T47D (cell line): ENCODE data around the gene CDYL2.
"Not testable (repeated sequence)": the region's sequence is repeated elsewhere in the genome, so short reads cannot be mapped to it uniquely, and the experiment has no call there.

Experiments
- DNase-seq, 2 experiments: peaks; one replicate each; pipeline versions ENCODE4 v3.0.0 to v3.0.0-alpha.2; 2011 to 2012; ENCODE audit warnings: low read depth in 1 of 2, low spot score in 1 of 2
- JUND ChIP-seq: IDR thresholded peaks from 2 replicates; pipeline ENCODE4 v1.6.1; 2012; ENCODE audit warnings: low read depth
- in situ Hi-C: cut with HindIII; loops from 2 replicates; pipeline ENCODE4 v1.10.0; 2016; ENCODE audit warnings: low sequenced_read_pairs, low pct_unique_long_range_greater_than_20kb

The CDYL2 gene

GRCh38 chr16:80667251-80667560 is 137.2 kb downstream of the CDYL2 start:
- no peak for DNase-seq
- in situ Hi-C loops: no loop called here
- no peak for TF ChIP-seq JUND

- TF ChIP-seq JUND: no peak
- in situ Hi-C loops: no loop called here
- DNase-seq: no peak
Observed at GRCh38 chr16:80666378-80667250, 137.8 kb downstream of the CDYL2 start.

- no peak for DNase-seq
- TF ChIP-seq JUND: no peak
- in situ Hi-C loops: no loop called here
Observed at GRCh38 chr16:80665356-80665755, 139.0 kb downstream of the CDYL2 start.

- in situ Hi-C loops: no loop called here
Observed at GRCh38 chr16:80664786-80665185, 139.6 kb downstream of the CDYL2 start.

GRCh38 chr16:80664226-80664625 is 140.2 kb downstream of the CDYL2 start:
- no peak for DNase-seq
- no peak for TF ChIP-seq JUND
- in situ Hi-C loops: no loop called here

More at GRCh38 chr16:80664786-80665185, 139.6 kb downstream of the CDYL2 start:
- no peak for DNase-seq
- no peak for TF ChIP-seq JUND

- TF ChIP-seq JUND: no peak
- DNase-seq: no peak
- in situ Hi-C loops: no loop called here
Observed at GRCh38 chr16:80663078-80663477, 141.3 kb downstream of the CDYL2 start.

- DNase-seq: no peak
- in situ Hi-C loops: no loop called here
- TF ChIP-seq JUND: no peak
Observed at GRCh38 chr16:80659865-80660264, 144.5 kb downstream of the CDYL2 start.

GRCh38 chr16:80656711-80657150 is 147.7 kb downstream of the CDYL2 start:
- DNase-seq: no peak
- in situ Hi-C loops: no loop called here
- no peak for TF ChIP-seq JUND

GRCh38 chr16:80656161-80656560 is 148.2 kb downstream of the CDYL2 start:
- in situ Hi-C loops: no loop called here
- no peak for DNase-seq
- no peak for TF ChIP-seq JUND

- TF ChIP-seq JUND: no peak
- no peak for DNase-seq
- in situ Hi-C loops: no loop called here
Observed at GRCh38 chr16:80655751-80656150, 148.6 kb downstream of the CDYL2 start.

GRCh38 chr16:80654094-80654862 is 150.1 kb downstream of the CDYL2 start:
- TF ChIP-seq JUND: no peak
- in situ Hi-C loops: no loop called here
- no peak for DNase-seq

- TF ChIP-seq JUND: no peak
- in situ Hi-C loops: no loop called here
- DNase-seq: no peak
Observed at GRCh38 chr16:80652441-80652840, 152.0 kb downstream of the CDYL2 start.

GRCh38 chr16:80650281-80650680 is 154.1 kb downstream of the CDYL2 start:
- in situ Hi-C loops, DNase-seq: not testable (repeated sequence)
